Suprapubic skin (tissue), 4 donors: ENCODE measurements around the gene ZNRF3. TPM values are rescaled to one million over a fixed set of nuclear protein-coding genes. Genes with fewer than 3 reads are reported as not detected.
"Not testable (repeated sequence)": the region's sequence is repeated elsewhere in the genome, so short reads cannot be mapped to it uniquely, and the experiment has no call there.

Experiments used
- DNase-seq, 2 donors: peaks; one replicate each; pipeline ENCODE4 v3.0.0-alpha.2; 2019; ENCODE audit warnings: low spot score in 2 of 2
- H3K27ac ChIP-seq: fragments of 200-600 bp; sonication (generic); one replicate; pipeline ENCODE4 v1.5.1; 2019
- H3K27me3 ChIP-seq: fragments of 200-600 bp; sonication (generic); one replicate; pipeline ENCODE4 v1.5.1; 2019
- H3K36me3 ChIP-seq: fragments of 200-600 bp; sonication (generic); one replicate; pipeline ENCODE4 v1.5.1; 2019
- H3K4me1 ChIP-seq: fragments of 200-600 bp; sonication (generic); one replicate; pipeline ENCODE4 v1.5.1; 2019
- H3K4me3 ChIP-seq: fragments of 200-600 bp; sonication (generic); one replicate; pipeline ENCODE4 v1.5.1; 2019; ENCODE audit warnings: mild to moderate bottlenecking
- H3K9me3 ChIP-seq: fragments of 200-600 bp; sonication (generic); one replicate; pipeline ENCODE4 v1.5.1; 2019
- CTCF ChIP-seq, 2 donors: fragments of 200-600 bp in 1 of 2; fragments of 450-650 bp in 1 of 2; sonication (generic) in 1 of 2; IDR thresholded peaks; one replicate each; pipeline ENCODE4 v1.5.1; 2016 to 2019; ENCODE audit warnings: antibody characterized with exemption in 2 of 2, mild to moderate bottlenecking in 1 of 2, moderate library complexity in 1 of 2
- EP300 ChIP-seq: sonication (generic); formaldehyde crosslinking; IDR thresholded peaks from one replicate; pipeline ENCODE4 v1.6.1; 2017; ENCODE audit warnings: antibody characterized with exemption
- POLR2A ChIP-seq, 2 donors: fragments of 450-650 bp; IDR thresholded peaks; one replicate each; pipeline ENCODE4 v1.6.1; 2017; ENCODE audit warnings: antibody characterized with exemption in 2 of 2, mild to moderate bottlenecking in 2 of 2, moderate library complexity in 2 of 2
- POLR2AphosphoS5 ChIP-seq, 3 donors: sonication (generic); formaldehyde crosslinking; IDR thresholded peaks; one replicate each; pipeline ENCODE4 v1.6.1; 2017; ENCODE audit warnings: antibody characterized with exemption in 3 of 3
- WGBS: methylation state at CpG from one replicate; pipeline ENCODE4 v1.1.5; 2018; 5-methylcytosine and 5-hydroxymethylcytosine counted together
- total RNA-seq, 4 donors: library from RNA; depleted of rRNA; stranded (reverse); fragments of >200 nt; gene quantifications; one replicate each; pipeline ENCODE4 v1.1.0, GENCODE V29; 2016

The ZNRF3 gene
- total RNA-seq, 4 donors from 2014 or later: 13.3 to 20.7 (median 18.4) TPM

- TF ChIP-seq POLR2AphosphoS5 (IDR thresholded peaks at IDR 0.05) (no peak), CTCF (IDR thresholded peaks at IDR 0.05) (no peak), EP300 (no peak), POLR2A (IDR thresholded peaks at IDR 0.05) (no peak)
- no peaks in the 10 kb centered on the region for H3K9me3 ChIP-seq
- peak overlapping the region; percentile 54 for H3K27ac ChIP-seq
- DNase-seq: no peak
- H3K4me1 ChIP-seq: peaks cover 78% of the 10 kb centered on the region
- WGBS: 71% methylated on average over 6 of the region's 6 CpGs
- H3K27me3 ChIP-seq: no peaks in the 10 kb centered on the region
- no peaks in the 10 kb centered on the region for H3K36me3 ChIP-seq
- H3K4me3 ChIP-seq: no peak overlapping the region
Observed at GRCh38 chr22:29078869-29079207, 195.5 kb downstream of the ZNRF3 start.

- Histone ChIP-seq H3K36me3 (no peaks in the 10 kb centered on the region), H3K4me3 (no peak overlapping the region), H3K4me1 (peaks cover 73% of the 10 kb centered on the region), H3K9me3 (no peaks in the 10 kb centered on the region), H3K27ac (peak overlapping the region; percentile 54), H3K27me3 (no peaks in the 10 kb centered on the region)
- no peak for DNase-seq
- no peak for TF ChIP-seq POLR2A (IDR thresholded peaks at IDR 0.05)
- 43% methylated on average over 8 of the region's 8 CpGs for WGBS
Observed at GRCh38 chr22:29079218-29079901, 196.0 kb downstream of the ZNRF3 start.

GRCh38 chr22:29080106-29080975 is 197.0 kb downstream of the ZNRF3 start:
- TF ChIP-seq EP300 (no peak), POLR2AphosphoS5 (IDR thresholded peaks at IDR 0.05) (peak in 1 of 3 donors; percentile 31)
- peak overlapping the region; percentile 30 for H3K27ac ChIP-seq
- no peaks in the 10 kb centered on the region for H3K27me3 ChIP-seq
- no peaks in the 10 kb centered on the region for H3K36me3 ChIP-seq
- no peak overlapping the region for H3K4me3 ChIP-seq
- peaks cover 63% of the 10 kb centered on the region for H3K4me1 ChIP-seq
- peak in 1 of 2 donors; percentile 70 for DNase-seq
- WGBS: 51% methylated on average over 7 of the region's 7 CpGs
- no peaks in the 10 kb centered on the region for H3K9me3 ChIP-seq

GRCh38 chr22:29081517-29082236 is 198.3 kb downstream of the ZNRF3 start:
- H3K36me3 ChIP-seq: no peaks in the 10 kb centered on the region
- 41% methylated on average over 3 of the region's 3 CpGs for WGBS
- no peak for DNase-seq
- peaks cover 58% of the 10 kb centered on the region for H3K4me1 ChIP-seq
- H3K27me3 ChIP-seq: no peaks in the 10 kb centered on the region
- no peak for TF ChIP-seq CTCF (IDR thresholded peaks at IDR 0.05)
- no peak for TF ChIP-seq POLR2A (IDR thresholded peaks at IDR 0.05)
- TF ChIP-seq POLR2AphosphoS5 (IDR thresholded peaks at IDR 0.05): no peak
- TF ChIP-seq EP300: no peak
- no peak overlapping the region for H3K4me3 ChIP-seq
- H3K27ac ChIP-seq: peak overlapping the region; percentile 43
- H3K9me3 ChIP-seq: no peaks in the 10 kb centered on the region

GRCh38 chr22:29082826-29083545 is 199.6 kb downstream of the ZNRF3 start:
- no peak for TF ChIP-seq POLR2A (IDR thresholded peaks at IDR 0.05)
- no peak for TF ChIP-seq EP300
- TF ChIP-seq POLR2AphosphoS5 (IDR thresholded peaks at IDR 0.05): no peak
- TF ChIP-seq CTCF (IDR thresholded peaks at IDR 0.05): no peak
- Histone ChIP-seq H3K4me1 (peaks cover 46% of the 10 kb centered on the region), H3K4me3 (no peak overlapping the region), H3K27me3 (no peaks in the 10 kb centered on the region), H3K9me3 (no peaks in the 10 kb centered on the region), H3K27ac (peak overlapping the region; percentile 43), H3K36me3 (no peaks in the 10 kb centered on the region)
- DNase-seq: no peak
- 90% methylated on average over 7 of the region's 7 CpGs for WGBS

GRCh38 chr22:29083576-29083932 is 200.2 kb downstream of the ZNRF3 start:
- not testable (repeated sequence) for H3K27ac ChIP-seq
- 92% methylated on average over 7 of the region's 7 CpGs for WGBS

More at GRCh38 chr22:29083576-29083932, 200.2 kb downstream of the ZNRF3 start:
- not testable (repeated sequence) for H3K36me3 ChIP-seq, H3K4me3 ChIP-seq, H3K27me3 ChIP-seq, H3K9me3 ChIP-seq, DNase-seq
- H3K4me1 ChIP-seq: peaks cover 42% of the 10 kb centered on the region
